Stimulated activated CD8-positive, alpha-beta memory T cell treated with anti-CD3 and anti-CD28 coated beads, Interleukin-15, amount 100 ng/mL, for 48 hours (primary cell): Measurements from ENCODE around the gene PRKG2.

Source experiments
- DNase-seq, 2 donors: peaks; one replicate each; pipeline ENCODE4 v3.0.0-alpha.2; 2020; ENCODE audit warnings: low read depth in 2 of 2

The PRKG2 gene

DNA sequence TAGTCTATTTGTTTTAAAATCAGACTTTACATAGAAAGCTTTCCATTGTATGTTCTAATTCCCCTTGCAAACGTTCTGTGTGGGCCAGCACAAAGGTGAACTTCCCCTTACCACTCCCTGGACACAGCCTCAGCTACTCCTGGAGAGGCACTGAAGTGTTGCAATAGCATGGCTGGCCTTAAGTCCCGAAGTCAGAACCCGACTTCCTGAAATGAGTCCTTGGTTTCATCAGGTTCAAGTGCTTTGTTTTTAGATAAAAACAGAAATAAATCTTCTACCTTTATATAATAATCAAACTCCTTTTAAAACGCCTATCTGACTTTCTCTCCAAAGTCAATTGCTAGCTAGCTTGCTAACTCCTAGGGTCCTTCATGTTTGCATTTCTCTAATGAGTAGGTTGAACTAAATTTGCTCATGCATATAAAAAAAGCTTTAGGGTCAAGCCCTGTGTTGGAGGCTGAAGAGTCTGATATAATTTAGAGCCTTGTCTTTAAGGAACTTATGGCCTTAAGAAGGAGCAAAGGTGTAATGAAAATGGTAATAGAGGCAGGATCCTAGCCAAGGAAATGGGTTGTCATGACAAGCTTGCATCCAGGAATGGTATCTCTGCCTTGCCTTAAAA lies 175.6 kb downstream of the PRKG2 start:
- DNase-seq = no peak

DNA sequence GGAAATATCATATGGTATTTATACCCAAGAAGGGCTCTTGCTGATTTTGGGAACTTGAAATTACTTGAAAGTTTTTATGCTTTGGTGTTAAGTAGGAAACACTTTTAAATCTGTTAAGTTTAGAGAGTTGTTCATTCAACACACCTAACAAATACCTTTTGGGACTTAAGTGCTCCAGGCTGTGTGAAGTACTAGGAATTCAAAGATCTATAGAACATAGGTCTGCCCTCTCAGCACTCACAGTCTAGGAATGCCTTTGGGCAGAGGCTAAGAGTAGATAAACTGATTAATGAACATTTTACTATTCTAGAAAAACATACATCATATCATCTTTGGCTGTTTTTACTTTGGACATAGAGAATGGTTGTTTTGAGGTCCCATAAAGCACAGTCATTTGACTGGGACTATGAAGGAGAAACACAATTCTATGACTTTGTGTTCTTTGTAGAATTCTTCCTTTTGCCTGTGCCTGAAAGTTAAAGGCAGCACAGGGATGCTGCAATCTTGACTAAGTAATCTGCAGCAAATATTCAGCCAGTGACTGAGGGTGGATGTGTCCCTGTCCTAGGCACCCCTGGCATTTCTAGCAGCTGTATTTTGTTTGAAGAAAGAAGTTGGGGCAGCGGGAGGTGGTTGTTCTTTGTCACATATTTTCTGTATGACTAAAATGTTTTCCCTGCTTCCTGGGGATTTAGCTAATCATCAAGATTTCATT lies 176.2 kb downstream of the PRKG2 start:
- DNase-seq = no peak
